ES-I3 (cell line): Measurements from ENCODE around the gene SPTLC1.
"Not testable (repeated sequence)": the region's sequence is repeated elsewhere in the genome, so short reads cannot be mapped to it uniquely, and the experiment has no call there.

Experiments
- H3K36me3 ChIP-seq: 2 replicates; pipeline ENCODE4 v1.6.1; 2013; ENCODE audit warnings: mild to moderate bottlenecking, low read length, control low read depth, moderate library complexity; ENCODE audit not compliant: insufficient read depth
- H3K4me1 ChIP-seq: 2 replicates; pipeline ENCODE4 v1.6.1; 2013; ENCODE audit warnings: mild to moderate bottlenecking, control low read depth, low read length; ENCODE audit not compliant: insufficient read depth
- H3K9ac ChIP-seq: 2 replicates; pipeline ENCODE4 v1.6.1; 2013; ENCODE audit warnings: low read depth, mild to moderate bottlenecking, low read length, moderate library complexity
- H3K9me3 ChIP-seq: 2 replicates; pipeline ENCODE4 v1.6.1; 2013; ENCODE audit warnings: mild to moderate bottlenecking, low read length, moderate library complexity; ENCODE audit not compliant: control insufficient read depth, insufficient read depth

Gene SPTLC1

DNA sequence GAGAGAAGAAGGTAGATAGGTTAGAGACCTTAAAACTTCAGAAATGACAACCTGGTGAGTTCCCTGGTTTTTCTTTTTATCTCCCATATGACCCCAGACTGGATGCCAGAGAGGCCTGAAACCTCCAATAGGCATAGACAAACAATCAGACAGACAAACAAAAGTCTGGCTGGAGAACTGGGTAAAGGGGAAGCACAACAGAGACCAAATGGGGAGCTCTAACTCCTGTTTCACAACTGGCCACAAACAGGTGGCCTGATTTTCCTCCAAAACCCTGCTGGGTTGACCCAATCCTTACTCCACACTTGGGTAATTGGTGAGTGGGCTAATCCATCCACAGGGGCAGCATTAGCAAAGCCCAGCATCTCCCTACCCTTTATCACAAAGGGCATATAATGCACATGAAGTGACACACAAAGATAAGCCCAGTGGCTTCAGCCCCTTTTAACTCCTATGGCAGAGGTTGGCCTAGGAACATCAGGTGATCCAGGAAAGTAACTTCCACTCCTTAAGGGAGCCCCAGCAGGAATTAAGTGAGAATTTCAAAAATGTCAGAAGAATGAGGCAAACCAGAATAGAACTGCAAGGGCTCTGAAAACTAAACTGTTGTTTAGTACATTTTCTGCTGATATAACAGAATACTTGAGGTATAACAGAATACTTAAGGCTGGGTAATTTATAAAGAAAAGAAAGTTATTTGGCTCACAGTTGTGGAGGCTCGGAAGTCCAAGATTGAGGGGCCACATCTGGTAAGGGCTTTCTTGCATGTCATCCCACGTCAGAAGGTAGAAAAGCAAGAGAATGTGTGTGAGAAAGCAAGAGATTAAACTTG is 104.3 kb downstream of the SPTLC1 start:
- Histone ChIP-seq H3K9me3 (no peaks in the 10 kb centered on the region), H3K9ac (no peak overlapping the region), H3K36me3 (no peaks in the 10 kb centered on the region), H3K4me1 (peaks cover 9% of the 10 kb centered on the region)

DNA sequence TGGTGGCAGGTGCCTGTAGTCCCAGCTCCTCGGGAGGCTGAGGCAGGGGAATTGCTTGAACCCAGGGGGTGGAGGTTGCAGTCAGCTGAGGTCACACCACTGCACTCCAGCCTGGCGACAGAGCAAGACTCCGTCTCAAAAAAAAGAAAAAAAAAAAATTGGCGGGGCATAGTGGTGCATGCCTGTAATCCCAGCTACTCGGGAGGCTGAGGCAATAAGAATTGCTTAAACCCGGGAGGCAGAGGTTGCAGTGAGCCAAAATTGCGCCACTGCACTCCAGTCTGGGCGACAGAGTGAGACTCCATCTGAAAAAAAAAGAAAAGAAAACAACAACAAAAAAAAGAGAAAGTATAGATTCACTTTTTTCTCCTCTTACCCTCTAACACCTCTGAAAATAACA is 105.0 kb downstream of the SPTLC1 start:
- not testable (repeated sequence) for H3K36me3 ChIP-seq, H3K9ac ChIP-seq, H3K9me3 ChIP-seq, H3K4me1 ChIP-seq

DNA sequence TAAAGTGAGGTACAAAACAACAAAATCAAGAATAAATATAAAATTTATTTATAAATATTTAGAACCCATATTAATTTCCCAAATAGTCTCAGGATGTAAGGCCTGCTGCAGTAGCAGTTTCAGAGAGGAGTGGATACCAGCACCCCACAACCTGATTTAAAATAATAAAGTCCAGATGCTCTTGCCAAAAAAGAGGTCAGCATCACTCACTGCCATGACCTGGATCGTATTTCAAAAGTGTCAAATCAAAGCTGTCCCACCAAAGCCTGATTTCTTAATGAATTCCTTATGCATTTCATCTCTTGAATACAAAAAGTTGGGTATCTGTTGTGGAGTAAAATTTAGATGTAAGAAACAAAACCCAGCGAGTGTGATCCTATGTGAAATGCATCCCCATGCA is 107.2 kb downstream of the SPTLC1 start:
- no peaks in the 10 kb centered on the region for H3K36me3 ChIP-seq
- no peaks in the 10 kb centered on the region for H3K9me3 ChIP-seq
- H3K9ac ChIP-seq = no peak overlapping the region
- peaks cover 9% of the 10 kb centered on the region for H3K4me1 ChIP-seq

DNA sequence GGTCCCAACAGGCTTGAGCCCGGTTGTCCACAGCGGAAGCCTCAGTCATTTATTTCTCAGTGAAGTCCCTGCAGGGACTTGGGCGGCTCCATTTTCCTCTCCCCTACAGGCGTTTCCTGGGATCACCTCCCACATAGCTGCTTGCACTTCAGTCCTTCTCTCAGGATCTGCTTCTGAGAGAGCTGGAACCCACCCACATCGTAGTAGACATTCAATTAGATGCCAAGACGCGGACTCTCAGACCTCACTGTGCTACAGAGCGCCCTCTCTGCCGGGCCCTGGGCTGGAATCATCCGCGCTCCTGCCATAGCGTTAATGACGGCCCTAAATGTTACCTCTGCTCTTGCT is 111.2 kb downstream of the SPTLC1 start:
- Histone ChIP-seq H3K4me1 (no peaks in the 10 kb centered on the region), H3K9ac (no peak overlapping the region), H3K36me3 (no peaks in the 10 kb centered on the region), H3K9me3 (no peaks in the 10 kb centered on the region)

DNA sequence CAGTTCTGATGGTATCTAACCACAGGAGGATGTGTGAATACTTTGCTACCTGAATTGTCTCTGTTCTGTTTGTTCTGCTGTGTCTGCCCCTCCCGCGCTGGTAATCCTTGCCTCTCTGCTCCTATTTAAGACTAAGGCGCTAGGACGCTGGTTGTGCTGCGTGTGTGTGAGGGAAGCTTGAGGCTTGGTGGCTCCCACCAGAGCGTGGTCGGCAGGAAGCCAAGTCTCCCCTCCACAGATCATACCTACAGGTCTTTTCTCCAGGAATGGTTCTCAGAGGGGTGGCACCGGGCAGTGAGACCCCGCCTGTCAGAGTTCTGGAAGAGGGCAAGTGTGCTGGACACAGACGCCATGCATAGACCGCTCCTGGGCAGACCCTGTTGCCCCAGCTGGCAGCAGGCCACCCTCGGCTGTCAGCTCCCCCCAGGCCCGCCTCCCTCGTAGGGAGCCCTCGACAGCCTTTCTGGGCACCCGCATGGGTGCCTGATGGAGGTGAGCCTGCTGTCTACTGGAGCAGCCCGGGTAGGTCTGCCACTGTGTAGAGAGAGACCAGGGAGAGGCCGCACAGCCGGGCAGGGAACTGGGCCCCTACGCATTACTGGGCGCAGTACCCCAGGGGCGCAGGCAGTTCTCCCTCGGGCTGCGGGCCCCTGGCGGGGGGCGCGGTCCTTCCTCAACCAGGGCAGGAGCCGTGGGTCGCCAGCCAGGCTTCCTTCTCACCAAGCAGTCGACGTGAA is 111.7 kb downstream of the SPTLC1 start:
- Histone ChIP-seq H3K9ac (no peak overlapping the region), H3K4me1 (no peaks in the 10 kb centered on the region), H3K36me3 (no peaks in the 10 kb centered on the region), H3K9me3 (no peaks in the 10 kb centered on the region)

DNA sequence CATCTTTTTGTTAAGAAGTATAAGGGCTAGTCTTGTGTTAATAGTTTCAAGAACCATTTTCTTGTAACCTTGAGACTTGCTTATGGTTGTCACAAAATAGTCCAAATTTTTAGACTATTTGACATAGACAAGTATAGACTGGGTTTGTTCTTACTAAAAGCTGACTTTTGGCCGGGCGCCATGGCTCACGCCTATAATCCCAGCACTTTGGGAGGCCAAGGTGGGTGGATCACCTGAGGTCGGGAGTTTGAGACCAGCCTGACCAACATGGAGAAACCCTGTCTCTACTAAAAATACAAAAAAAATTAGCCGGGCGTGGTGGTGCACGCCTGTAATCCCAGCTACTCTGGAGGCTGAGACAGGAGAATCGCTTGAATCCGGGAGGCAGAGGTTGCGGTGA is 113.3 kb downstream of the SPTLC1 start:
- H3K9ac ChIP-seq, H3K9me3 ChIP-seq, H3K36me3 ChIP-seq, H3K4me1 ChIP-seq: not testable (repeated sequence)

DNA sequence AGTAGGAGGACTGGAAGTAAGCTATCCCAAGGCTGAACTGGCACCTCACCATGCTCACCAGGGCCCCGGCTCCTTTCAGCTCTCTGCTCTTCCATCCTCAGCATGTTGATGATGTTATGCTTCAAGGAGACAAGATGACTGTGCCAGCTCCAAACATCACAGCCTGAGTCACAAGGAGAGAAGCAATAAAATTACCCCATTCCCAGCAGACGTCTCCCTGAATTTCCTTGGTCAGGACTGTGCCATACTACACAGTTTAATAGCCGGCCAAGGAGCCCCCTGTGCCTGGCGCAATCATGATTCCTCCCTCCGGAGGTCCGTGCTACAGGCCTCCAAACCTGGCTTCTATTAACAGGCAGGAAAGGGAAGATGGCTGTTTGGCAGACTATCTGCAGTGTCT is 114.0 kb downstream of the SPTLC1 start:
- H3K9ac ChIP-seq = no peak overlapping the region
- no peaks in the 10 kb centered on the region for H3K4me1 ChIP-seq
- H3K36me3 ChIP-seq = no peaks in the 10 kb centered on the region
- no peaks in the 10 kb centered on the region for H3K9me3 ChIP-seq

DNA sequence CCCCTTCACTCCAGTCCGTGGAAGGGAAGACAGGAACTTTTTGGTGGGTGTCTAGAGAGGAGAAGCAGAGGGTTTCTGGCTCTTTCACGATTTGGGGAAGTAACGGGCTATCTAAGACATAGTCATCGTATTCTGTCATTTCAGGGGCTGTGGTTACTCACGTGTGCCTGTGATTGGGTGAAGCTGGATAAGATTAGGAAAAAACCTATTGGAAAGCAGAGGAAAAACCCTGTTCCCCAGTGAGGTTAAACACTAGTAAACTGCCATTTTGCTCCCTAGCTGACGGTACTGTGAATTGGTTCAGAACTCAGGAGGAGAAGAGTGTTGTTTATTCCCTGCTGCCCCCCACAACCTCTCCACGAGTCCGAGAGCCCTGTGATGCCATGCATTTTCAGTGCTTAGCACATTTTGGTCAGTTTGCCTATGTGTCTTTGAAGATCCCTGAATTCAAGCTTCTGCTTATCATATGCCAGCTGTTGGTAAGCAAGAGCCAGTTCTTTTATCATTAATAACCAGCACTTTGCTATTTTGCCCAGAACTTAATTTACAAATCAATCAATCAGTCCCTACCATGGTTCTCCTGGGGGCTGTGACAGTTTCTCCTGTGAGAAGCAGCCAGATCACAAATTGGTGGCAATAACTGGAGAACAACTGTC is 120.1 kb downstream of the SPTLC1 start:
- H3K9ac ChIP-seq = no peak overlapping the region
- H3K9me3 ChIP-seq = no peaks in the 10 kb centered on the region
- H3K36me3 ChIP-seq = no peaks in the 10 kb centered on the region
- H3K4me1 ChIP-seq = no peaks in the 10 kb centered on the region

DNA sequence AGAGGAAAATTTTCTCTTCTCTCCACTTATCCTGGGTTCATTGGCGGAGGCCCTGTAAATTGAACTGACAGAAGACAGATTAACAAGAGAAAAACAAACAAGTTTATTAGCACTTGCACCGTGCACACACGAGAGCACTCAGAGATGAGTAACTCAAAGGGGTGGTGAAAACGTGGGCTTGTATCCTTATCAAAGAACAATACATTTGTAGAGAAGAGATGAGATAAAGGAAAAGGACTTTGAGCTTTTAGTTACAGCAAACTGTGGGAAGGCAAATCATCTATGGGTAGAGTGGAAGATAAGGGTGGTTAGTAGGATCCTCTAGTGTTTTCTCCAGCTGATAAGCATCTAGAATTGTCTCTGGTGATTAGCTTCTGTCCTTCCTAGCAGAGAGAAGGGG is 120.8 kb downstream of the SPTLC1 start:
- Histone ChIP-seq H3K9ac (no peak overlapping the region), H3K4me1 (no peaks in the 10 kb centered on the region), H3K9me3 (no peaks in the 10 kb centered on the region), H3K36me3 (no peaks in the 10 kb centered on the region)

DNA sequence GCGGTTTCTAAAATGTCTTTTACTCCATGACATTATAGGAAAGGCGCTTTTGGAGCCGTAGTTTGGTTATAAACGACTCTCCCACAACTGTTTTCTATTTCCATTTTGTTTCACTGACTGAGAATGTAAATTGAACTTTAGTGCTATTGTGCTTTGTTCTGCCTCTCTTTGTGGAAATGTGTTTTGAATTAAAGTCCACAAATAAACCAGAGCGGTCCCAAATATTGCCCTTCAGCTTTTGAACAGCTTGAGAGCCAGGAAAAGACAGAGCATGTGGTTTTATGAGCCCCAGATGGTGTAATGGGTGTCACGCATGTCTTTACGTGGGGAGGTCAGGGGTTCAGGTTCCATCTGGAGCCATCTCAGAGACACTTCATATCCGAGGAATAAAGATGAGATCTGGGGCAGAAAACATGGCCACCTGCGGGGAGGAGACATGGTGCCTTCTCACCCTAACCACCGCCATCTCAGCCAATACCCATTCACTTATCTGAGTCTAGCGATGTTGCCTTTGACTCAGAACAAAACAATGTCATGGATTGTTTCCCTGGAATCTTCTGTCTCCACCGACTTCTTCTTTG is 122.7 kb downstream of the SPTLC1 start:
- no peak overlapping the region for H3K9ac ChIP-seq
- H3K4me1 ChIP-seq = no peaks in the 10 kb centered on the region
- H3K9me3 ChIP-seq = no peaks in the 10 kb centered on the region; the same call in 1 of the 2 replicates
- H3K36me3 ChIP-seq = no peaks in the 10 kb centered on the region

DNA sequence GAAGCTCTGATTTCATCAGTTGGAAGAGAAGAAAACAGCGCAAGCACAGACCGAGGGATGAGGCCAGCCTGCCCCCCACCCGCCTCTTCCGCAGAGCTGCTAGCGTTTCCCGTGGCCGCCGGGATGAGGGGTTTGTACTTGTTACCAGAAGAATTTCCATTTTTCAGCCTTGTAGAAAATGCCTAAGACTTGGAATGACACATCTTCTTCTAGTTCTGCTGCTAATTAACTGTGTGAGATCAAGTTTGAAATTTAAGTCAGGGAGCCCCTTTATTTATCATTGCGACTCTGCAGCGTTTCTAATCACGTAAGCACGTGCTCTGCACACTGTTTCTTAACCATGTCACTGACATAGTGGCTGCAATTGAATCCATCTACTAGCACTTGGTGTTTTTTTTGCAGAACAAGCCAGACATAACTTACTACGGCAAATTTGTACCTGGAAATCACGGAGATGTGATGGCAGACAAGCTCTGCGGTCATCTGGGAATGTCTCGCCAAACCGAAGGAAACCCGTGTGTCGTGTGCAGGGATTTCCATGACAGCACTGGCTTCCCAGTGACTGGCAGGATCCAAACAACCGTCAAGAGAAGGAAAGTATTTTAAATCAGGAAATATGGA is 123.4 kb downstream of the SPTLC1 start:
- no peaks in the 10 kb centered on the region; the same call in 1 of the 2 replicates for H3K9me3 ChIP-seq
- no peaks in the 10 kb centered on the region for H3K4me1 ChIP-seq
- H3K36me3 ChIP-seq = no peaks in the 10 kb centered on the region
- no peak overlapping the region for H3K9ac ChIP-seq

DNA sequence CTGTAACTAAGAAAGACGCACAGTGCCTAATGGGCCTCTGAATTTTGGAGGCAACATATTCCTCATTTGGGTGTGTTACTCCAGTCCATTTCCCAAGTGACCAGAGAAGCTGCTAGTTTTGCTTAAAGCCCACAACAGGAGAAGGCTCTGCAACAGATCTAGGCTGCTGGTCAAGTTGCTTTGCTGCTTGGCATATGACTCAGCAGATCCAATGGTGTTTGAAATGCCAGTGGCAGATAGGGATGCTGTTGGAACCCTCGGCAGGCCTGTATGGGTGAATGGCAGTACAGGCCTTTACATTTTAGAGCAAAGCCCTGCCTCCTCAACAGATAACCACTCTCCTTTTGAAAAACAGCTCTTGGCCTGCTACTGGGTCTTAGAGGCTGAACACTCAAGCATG is 129.0 kb downstream of the SPTLC1 start:
- Histone ChIP-seq H3K36me3 (no peaks in the 10 kb centered on the region), H3K4me1 (no peaks in the 10 kb centered on the region), H3K9me3 (no peaks in the 10 kb centered on the region; the same call in none of the 2 replicates), H3K9ac (no peak overlapping the region)

DNA sequence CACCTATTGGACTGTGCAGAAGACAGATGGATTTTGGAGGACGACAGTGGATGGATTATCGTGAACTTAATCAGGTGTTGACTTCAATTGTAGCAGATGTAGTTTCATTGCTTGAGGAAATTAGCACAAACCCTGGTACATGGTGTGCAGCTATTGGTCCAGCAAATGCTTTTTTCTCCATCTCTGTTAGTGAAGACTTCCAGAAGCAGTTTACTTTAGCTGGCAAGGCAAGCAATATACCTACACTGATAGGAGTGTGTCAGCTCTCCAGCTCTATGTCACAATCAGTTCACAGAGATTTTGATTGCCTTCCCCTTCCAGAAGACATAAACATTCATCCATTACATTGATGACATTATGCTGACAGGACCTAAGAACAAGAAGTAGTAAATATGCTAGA is 129.5 kb downstream of the SPTLC1 start:
- no peak overlapping the region for H3K9ac ChIP-seq
- no peaks in the 10 kb centered on the region for H3K36me3 ChIP-seq
- no peaks in the 10 kb centered on the region; the same call in none of the 2 replicates for H3K9me3 ChIP-seq

More for the DNA sequence above, 129.5 kb downstream of the SPTLC1 start:
- no peaks in the 10 kb centered on the region for H3K4me1 ChIP-seq
